ENCODE measurements around the gene FIBCD1.

DNA sequence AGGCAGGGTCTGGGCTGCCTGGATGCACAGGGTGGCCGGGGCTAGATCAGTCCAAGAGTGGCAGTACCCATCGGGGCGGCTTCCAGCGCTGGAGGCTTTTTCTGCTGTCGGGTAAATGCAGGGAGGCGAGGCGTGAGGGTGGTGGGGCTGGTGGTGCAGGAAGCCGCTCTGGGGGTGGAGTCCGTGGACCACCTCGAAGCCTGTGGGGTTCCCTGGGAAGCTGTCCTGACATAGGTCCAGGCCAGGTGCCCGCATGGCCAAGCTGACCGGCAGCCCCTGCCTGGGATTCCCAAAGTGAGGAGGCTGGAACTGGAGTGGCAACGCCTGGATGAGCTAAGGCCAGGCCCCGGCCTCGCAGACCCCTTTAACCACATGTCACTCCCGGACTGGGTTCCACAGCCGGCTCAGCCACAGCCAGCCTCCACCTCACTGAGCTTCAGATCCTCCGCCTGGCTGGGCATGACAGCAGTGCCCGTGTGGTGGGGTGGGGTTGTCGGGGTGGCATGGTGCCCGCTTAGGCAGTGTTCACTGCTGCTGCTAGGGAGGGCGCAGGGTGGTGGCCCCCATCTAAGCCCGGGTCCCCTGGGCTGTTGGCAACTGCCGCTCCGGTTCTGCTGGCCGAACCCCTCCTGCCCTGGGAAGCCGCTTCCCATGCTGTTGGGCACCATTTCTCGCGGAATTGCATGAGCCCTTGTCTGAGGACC lies 41.0 kb downstream of the FIBCD1 start:
- TF ChIP-seq EZH2 (IDR thresholded peaks at IDR 0.05; ENCODE audit: insufficient read depth, poor library complexity, severe bottlenecking) = no peak
- TF ChIP-seq EZH2phosphoT487 (IDR thresholded peaks at IDR 0.05; ENCODE audit: insufficient read depth, low read depth) = no peak
